Stimulated activated CD8-positive, alpha-beta memory T cell treated with anti-CD3 and anti-CD28 coated beads, Interleukin-12 subunit alpha, Interleukin-12 subunit beta, amount 100 ng/mL, for 24 hours (primary cell): ENCODE measurements around the gene MRPS11.
"Not testable (repeated sequence)": the region's sequence is repeated elsewhere in the genome, so short reads cannot be mapped to it uniquely, and the experiment has no call there.

Source experiments
- DNase-seq: peaks from one replicate; pipeline ENCODE4 v3.0.0-alpha.2; 2020; ENCODE audit errors: extremely low read depth

Gene MRPS11

DNA sequence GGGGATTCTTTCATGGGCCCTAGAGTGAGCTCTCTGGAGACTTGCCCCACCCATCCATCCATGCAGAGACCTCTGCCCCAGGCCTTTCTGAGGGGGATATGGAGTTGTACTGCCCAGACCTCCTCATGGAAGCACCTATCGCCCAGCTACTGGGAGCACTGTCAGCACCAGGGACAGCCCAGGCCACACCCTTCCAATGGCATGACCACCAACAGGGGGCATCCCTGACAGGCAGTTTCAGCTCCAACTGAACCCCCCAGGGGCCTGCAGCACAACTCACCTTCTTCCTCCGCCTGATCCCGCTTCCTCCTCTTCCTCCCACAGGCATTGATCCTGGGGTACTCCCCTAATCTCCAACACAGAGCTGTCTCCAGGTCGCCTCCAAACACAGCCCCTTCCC lies 21.8 kb downstream of the MRPS11 start:
- no peak for DNase-seq

DNA sequence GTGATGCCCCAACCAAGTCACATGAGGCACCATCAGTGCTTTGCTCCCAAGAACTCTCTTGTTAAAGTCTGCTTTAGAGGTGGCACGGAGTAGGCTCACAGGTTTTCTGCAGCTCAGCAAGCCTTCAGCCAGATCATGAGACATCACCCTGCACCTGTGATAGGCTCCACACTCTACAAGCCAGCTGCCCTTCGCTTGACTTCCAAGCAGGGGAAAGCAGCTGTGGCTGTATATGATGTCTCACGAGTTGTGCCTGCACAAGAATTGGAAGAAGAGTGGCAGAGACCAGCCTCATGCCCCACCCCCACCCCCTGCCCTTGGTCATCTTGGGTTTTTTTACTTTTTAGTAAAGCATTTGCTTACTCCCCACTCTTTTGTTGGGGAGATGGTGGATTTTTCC lies 22.5 kb downstream of the MRPS11 start:
- DNase-seq = no peak

DNA sequence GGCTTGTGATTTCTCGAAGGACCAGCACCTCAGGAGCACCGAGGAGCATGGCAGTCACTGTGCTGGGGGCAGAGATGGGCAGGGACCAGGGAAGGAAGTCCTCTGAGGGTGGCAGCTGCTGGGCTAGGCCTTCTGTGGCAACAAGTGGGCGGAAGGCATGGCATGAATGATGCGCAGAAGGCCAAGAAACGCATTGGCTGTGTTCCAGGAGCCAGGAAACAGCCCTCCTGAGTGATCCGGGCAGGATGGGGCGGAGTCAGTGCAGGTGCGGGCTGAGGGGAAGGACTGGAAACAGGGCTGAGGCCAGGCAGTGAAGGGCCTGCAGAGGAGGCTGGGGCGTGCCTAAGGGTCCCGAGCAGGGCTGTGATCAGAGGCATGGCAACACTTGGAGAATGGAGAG lies 23.6 kb downstream of the MRPS11 start:
- no peak for DNase-seq

DNA sequence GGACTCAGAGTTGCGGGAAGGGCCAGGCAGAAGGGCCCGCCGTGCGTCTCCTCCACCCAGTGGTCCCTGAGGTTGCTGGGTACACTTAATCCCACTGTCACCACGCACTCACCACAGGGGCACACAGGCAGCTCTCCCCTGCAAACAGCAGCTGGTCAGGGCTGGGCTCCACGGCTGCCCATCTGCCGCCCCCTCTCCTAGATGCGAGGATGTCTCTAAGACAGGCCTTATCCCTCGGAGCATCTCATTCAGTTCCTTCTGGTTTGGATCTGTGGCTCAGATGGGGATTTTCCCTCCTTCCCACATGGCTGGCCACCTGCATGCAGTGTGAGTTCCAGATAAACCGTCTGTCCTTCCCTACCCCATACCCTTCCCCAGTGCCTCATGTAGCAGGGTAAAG lies 26.3 kb downstream of the MRPS11 start:
- no peak for DNase-seq

DNA sequence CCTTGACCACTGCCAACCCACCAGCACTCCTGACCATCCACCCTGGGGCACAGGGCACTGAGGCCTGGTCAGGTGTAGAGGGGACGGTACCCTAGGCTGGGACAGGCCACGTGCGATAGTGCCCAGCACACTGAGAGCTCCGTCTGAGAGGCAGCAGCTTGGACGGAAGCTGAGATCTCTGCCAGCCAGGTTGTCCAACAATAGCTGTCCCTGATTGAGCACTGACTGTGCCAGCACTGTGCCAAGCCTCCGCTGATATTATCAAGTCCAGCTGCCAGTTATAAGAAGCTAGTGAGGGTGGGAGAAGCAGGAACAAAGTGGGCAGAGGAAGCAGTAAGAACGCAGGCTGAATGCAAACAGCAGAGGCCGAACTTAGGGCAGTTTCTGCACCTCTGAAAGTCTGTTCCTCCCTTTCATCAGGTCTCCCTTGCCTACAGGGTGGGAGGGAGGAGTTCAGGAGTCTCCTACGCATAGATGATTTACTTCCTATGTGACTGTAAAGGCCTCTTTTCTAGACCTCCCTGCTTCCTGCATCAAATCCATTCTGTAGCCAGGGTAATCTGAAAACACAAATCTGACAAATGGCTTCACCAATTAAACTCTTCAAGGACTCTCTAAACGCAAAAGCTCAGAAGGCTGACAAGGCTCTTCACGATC lies 29.7 kb downstream of the MRPS11 start:
- DNase-seq = no peak

DNA sequence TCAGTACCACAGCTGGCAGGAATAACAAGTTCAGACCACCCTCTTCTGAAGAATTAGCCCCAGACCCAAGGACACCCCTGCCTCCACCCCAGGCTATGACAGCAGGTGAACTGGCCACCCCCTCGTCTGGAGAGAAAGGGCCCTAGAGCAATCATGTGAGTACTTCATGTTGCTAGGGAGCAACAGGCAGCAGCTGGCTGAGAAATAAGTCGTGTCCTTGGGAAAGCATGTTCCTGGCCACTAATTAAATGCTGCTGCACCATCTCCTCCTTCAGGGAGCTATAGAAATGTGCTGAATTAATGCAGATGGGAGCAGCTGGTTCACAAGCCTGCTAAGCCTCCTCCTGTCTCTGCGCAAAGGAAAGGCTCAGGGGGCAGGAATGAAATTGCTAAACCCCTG lies 31.5 kb downstream of the MRPS11 start:
- no peak for DNase-seq

DNA sequence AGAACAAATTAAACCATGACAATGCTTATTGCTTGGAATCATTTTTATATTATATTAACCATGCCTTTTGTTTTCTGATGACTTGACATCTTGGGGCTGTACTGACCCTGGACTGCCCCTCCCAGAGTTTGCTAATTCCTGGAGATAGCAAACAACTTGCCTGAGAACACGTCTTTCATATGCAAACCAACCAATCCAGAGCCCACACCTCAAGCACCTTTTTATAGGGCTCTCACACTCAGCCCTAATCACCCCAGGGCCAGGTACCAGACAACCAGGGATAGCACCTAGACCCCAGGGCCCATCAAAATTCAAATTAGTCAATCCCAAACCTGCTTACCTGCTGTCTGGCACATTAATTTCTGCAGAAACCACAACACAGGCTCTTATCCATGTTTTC lies 36.9 kb downstream of the MRPS11 start:
- no peak for DNase-seq

DNA sequence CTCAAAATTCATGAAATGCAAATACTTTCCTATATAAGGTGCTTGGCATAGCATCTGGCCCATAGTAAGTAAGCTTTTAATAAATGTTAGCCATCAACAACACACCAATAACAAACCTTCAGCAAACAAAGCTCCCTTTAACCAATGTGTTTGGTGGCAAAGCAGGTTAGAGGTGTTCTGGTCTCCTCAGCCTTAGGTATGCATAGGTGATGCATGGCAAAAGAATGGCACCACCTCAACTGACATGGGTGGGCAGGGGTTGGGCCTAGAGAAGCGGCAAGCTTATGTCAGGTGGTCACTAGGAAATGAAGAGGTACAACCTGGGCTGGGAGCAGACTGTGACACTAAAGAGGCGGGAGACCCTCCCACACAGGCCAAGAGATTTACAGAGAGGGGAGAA lies 38.2 kb downstream of the MRPS11 start:
- DNase-seq = no peak

DNA sequence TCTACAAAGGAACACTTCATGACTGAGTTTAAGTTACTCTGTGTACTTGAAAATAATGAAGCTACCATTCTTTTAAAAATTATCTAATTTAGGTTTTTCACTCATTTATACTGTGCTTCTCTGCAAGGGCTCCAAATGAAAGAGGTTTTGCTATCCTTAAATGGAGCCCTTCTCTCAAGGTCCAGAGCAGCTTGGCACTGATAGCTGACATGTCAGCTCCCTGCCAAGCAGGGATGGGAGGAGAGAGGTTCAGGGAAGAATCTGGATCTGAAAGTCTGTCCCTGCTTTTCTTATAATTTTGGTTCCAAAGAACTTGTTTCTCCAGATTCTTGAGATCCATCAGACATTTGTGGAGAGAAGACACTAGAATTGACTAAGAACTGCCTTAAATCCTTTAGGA lies 39.1 kb downstream of the MRPS11 start:
- DNase-seq = no peak

DNA sequence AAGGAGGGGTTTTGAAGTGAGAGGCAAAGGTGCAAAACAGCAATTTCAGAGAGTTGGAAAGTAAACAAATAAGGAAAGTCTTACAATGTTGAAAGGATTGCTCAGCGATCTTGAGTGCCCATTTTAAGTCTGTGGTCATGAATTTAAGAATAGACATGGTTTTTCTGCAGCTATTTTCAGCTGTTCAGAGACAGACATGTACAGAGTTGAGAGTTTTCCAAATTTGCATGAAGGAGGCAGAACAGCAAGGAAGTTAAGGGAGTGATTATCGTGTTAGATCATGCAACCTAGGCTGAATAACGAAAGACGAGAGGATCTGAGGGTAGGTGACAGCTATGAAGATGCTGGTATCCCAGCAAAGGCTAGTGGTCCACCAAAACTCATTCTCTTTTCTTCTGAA lies 41.8 kb downstream of the MRPS11 start:
- DNase-seq = no peak

DNA sequence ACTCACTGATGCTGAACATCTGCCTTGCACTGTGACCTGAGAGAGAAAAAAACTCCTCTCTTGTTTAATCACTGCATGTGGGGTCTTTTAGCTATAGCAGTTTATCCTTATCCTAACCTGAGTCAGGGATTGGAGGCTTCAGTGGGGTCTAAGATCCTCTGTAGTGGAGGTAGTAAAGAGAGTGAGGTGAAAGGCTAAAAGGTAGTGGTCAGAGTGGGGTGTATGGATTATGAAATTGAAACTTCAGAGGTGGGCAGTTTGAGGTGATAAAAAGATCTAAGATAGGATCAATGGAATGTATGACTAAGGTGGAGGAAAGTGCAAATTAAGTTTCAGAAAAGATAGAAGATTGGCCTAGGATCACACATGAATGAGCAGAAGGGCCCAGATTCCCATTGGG lies 42.5 kb downstream of the MRPS11 start:
- DNase-seq = no peak

DNA sequence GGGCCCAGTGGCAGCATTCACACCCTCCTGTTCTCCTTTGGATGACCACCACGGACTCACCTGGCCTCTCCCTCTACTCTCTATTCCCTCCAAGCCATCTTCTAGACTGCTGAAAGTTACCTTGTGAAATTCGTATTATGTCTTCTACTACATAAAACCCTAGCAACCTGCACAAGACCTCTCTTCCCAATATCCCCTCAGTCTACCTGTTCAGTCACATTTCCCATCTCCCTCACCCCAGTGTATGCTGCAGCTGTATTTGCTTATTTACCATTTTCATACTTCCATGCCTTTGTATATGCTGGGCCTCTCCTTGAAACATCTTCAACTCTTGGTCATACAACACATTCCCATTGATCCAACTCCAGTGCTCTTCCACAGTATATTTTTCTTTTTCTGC lies 43.7 kb downstream of the MRPS11 start:
- DNase-seq = no peak

DNA sequence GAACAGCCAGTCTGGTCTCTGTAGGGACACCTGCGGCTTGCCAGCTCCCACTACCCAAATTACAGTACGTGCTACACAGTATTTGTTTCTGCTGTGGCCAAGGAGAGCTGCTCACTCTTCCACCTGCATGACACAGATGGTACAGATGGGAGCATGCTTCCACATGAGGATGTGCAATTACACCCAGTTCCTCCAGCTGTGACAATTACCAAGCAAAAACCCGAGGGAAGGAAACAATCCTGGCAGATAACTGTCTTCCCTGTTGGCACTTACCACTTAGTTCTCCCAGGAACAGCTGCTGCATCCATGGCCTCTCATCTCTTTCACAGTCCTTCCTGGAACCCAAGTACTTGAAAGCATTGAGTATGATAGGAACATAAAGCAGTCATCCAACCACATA lies 44.6 kb downstream of the MRPS11 start:
- DNase-seq = no peak

DNA sequence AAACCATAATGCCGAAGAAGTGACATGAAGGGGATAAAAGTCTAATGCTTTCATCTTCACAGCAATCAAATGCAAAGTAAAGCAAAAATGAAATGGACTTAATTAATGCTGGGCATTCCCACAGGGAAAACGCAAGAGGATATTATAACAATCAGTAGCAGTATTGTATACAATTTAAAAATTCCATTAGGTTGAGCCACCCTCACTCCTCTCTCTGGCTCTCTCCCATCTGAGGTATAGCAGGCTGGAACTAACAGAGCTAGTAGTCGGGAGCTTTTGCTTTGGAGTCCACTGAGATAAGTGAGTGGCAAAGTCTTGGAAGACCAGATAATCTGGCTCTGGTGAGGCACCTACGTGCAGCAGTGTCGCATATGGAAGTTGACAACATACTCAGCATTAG lies 45.1 kb downstream of the MRPS11 start:
- no peak for DNase-seq

DNA sequence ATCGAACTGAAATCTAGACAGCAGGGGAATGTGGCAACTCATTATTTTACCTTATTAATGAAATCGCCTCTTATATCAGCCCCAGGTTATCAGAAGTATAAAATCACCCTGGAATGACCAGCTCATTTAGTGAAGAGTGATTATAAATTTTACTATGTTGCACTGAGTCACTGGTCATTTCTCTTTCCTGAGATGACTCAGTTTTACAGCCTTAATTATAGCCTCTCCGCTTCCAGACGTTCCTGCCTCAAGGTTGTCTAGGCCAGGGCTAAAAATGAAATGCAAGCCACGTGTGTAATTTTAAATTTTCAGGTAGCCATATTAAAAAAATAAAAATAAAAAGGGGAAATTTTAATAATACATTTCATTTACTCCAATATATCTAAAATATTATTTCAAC lies 45.7 kb downstream of the MRPS11 start:
- DNase-seq = no peak

DNA sequence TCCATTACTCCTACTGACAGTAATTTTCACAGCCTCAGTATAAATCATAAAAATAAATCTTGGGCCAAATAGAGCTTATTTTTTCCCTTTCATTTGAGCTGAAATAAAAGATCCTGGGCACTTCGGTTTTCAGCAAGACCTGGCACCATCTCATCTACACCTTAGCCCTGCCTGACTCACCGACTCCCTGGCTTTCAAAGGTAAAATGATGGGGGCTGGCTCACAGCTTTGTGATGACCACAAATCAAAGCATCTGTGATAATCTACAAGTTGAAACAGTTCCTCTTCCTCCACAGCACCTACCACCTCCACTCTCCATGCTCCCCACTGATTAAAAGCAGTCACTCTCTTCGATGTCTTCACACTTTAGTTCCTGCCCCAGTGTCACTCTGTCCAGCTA lies 51.4 kb downstream of the MRPS11 start:
- no peak for DNase-seq

DNA sequence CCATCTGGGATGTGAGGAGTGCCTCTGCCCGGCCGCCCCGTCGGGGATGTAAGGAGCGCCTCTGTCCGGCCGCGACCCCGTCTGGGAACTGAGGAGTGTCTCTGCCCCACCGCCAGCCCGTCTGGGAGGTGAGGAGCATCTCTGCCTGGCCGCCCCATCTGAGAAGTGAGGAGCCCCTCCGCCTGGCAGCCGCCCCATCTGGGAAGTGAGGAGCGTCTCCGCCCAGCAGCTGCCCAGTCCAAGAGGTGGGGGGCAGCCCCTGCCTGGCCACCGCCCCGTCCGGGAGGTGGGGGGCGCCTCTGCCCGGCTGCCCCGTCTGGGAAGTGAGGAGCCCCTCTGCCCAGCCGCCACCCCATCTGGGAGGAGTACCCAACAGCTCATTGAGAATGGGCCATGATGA lies 56.6 kb downstream of the MRPS11 start:
- DNase-seq = not testable (repeated sequence)

DNA sequence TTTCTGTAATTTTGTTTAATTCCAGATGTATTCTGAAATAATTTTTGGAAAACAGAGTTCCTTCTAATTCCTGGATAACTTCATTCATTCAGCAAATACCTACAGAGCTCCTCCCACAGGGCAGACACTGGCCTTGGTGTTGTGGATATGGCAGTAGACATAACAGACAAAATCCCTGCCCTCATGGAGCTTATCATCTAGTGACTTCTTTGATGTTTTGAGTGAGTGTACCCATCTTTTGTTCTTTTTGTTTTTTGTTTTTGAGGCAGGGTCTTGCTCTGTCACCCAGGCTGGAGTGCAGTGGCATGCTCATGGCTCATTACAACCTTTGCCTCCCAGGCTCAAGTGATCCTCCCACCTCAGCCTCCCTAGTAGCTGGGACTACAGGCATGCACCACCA lies 57.9 kb downstream of the MRPS11 start:
- no peak for DNase-seq

DNA sequence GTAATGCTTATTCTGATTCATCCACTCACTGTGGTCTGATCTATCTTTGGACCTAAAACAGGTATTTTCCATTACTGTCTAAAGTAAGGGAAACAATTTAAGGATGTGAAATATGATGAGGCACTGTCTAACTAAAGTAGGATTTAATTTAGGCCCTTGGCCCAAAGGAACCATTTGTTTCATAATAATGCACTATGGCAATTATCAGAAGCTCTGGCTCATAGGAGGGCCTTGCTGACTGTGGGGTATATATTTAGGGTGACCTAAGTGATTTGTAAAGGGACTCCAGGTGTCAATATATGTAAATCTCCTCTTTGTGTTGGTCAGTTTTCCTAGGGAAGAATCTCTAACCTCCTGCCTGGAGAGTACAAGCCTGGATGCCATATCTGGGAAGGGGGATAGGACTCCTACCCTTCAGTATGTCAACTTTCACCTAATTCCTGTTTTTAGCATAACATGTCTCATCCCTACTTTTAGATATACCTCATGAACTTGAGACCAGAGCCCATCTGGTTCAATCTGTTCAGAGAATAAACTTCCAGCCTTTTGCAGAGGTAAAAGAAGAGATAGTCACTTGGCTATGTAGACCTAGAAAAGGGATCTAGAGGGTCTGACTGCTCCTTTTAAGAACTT lies 58.9 kb downstream of the MRPS11 start:
- no peak for DNase-seq

DNA sequence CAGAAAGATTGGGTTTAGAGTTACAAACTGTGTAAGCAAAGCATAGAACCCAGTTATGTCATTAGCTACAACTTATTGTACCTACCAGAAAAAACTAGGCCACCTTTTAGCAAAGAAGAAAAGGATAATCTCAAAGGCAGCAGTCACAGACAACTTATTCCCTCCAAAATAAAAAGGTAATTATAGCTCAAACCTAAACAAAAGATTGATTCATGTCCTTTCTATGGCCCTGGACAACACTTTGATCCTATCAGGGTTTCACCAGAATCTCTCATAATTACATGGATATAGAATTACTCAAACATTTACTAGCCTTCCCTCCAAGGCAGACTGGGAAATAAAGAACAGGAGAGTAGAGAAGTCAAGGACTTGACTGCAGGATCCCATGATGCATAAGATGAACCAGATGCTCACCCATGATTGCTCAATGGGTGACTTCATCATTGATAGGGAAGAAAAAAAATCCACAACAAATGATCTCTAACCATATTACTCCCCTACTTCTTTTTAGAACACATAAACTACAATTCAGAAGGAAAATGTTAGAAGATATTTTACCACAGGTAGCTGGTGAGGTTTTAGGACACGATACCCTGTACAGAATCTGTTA lies 61.6 kb downstream of the MRPS11 start:
- no peak for DNase-seq
